ENCODE measurements around the gene IRGC.
A peak's percentile ranks its signal among the peaks of the same experiment; 100 is the strongest.

IRGC gene

DNA sequence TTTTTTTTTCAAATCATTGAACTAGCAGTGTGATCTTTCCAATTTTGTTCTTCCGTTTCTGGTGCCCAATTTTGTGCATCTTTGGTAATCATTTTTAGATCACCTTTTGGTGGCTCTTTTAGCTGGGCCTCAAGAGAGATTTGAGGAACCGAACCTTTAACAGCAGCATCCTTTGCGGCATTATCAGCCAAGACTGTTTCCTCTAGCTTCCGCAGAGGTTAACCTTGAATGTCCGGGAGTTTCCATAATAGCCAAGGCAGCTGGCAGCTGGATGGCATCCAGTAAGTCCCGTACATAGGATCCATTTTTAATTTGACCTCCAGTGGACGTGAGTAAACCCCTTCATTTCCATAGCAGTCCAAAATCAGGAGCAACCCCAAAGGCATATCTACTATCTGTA is 9.6 kb downstream of the IRGC start:
- DNase-seq: no peak

- DNase-seq: no peak
These were observed 11.1 kb downstream of the IRGC start for GRCh38 chr19:43726736-43727592.

GRCh38 chr19:43727593-43727853 is 11.6 kb downstream of the IRGC start:
- no peak for DNase-seq

- no peak for DNase-seq
These were observed 14.0 kb downstream of the IRGC start for GRCh38 chr19:43729919-43730318.

DNA sequence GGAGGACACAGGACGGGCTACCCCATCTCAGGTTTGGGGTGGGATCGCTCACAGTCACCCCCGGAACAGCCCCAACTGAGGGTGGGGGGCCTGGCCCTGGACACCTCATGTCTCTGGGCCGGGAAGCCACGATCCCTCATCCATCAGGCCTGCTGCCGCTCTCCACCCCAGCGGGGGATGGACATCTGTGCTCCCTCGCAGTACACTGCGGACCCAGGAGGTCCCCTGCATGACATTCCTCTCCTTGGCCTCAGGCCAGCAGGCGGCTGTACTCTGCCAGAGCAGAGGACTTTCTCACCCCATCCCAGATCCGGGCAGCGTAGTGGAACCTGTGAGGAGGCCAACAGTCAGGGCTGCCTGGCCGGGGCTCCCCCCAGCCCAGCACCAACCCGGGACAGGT is 15.5 kb downstream of the IRGC start:
- DNase-seq: no peak

GRCh38 chr19:43731846-43732245 is 16.0 kb downstream of the IRGC start:
- no peak for DNase-seq

GRCh38 chr19:43735013-43735412 is 19.1 kb downstream of the IRGC start:
- no peak for DNase-seq

- DNase-seq: no peak
These were observed 20.1 kb downstream of the IRGC start for GRCh38 chr19:43735957-43736356.

- no peak for DNase-seq
These were observed 22.9 kb downstream of the IRGC start for GRCh38 chr19:43738780-43739211.

DNA sequence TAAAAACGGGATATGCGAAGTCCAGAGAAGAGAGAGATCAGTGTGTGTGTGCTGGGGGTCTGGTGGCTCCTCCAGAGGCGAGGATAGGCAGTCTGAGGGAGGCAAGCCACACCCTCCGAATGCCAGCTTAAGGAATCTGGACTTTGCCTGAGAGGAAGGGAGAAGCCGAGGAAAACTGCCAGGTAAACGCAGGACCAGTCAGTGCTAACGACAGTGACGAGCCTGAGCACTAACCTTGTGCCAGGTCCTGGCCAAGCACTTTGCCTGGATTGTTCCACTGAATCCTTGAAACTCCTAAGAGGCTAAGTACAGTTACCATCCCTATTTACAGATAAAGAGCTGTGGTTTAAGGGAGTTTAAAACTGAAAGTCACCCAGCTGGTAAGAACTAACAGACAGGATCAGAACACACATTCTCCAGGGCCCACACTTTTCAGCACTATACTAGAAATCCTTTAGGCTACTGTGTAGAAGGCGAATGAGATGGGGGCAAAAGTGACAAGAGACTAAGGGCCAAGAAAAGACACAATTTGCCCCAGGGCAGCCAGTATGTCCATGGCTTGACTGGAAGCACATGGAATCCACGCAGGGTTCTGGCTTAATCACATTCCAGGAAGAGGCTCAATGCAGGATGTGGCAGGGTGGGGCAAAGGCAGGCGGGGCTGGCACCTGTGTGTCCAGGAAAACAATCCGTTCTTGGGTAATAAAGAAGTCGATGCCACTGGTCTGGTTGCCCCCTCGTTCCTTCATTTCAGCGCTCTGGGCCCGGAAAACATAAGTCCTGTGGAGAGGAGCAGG is 23.8 kb downstream of the IRGC start:
- DNase-seq: no peak

DNA sequence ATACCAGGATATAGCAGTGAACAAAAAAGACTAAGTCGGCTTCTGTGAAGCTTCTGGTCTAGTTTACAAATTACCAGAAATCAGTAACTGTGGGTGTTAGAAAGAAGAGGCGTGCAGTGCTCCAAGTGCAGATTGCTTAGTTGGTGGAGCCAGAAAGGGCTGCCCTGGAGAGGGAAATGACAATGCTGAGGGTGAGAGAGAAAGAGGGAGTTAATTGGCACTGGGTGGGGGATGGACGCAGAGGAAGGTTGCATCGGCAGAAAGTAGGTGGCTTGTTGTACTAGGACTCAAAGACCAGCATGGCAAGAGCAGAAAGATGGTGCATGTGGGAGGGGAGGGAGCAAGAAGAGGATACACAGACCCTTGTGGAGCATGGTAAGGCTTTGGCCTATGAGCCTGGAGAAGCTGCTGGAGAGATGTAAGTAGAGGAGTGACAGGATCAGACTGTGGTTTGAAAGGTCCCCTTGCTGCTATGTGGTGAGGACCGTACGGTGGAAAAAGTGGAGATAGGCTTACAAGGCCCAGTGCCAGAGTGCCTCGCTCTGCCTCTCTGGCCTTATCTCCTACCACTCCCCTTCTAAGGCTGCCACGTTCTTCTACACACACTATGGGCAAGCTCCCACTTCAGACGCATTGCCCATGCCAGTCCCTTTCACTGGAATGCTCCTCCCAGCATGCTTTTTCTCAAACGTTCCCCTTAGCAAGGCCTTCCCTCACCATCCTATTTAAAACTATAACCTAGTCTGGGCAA is 25.4 kb downstream of the IRGC start:
- no peak for DNase-seq

DNA sequence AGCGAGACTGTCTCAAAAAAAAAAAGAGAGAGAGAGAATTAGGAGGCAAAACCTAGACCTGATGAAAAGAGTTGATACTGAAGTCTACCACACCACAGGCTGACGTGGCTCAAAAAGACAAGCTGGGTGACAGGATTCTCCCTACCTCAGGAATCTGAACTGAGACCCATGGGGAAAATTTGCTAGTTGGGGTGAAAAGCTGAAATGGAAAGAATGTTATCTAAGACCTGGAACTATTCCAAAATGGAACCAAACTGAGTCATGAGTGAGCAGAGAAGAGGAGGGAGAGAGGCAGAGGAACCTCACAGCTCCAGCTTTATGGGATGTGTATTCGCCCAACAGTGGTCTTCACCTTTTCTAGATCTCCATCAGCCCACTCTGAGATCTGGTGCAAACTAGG is 27.2 kb downstream of the IRGC start:
- DNase-seq: no peak

DNA sequence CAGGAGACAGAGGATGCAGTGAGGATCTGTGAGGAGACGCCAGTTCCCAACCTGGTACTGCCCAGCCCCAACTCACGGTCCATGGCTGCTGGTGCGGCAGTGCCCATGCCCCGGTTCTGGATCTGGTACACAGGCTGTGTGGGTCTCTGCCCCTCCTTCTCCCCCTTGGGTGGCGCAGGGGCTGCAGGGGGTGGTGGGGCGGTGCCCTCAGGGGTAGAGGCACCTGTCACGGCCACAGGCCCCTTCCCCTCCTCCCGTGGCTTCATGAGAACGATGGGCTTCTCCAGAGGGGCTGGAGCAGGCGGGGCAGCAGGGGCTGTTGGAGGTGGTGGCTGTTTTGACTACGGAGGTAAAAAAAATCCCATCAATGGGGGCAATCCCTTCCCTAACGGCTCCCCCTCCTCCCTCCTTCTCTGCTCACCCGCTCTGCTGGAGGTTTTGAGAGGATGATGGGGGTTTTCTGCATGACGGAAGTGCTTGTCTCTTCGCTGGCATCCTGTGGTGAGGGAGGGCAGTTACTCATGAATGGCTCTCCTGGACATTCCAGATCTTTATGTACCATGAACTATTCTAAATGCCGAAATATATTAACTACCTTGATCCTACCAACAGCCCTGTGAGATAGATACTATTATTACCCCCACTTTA is 31.8 kb downstream of the IRGC start:
- no peak for DNase-seq

DNA sequence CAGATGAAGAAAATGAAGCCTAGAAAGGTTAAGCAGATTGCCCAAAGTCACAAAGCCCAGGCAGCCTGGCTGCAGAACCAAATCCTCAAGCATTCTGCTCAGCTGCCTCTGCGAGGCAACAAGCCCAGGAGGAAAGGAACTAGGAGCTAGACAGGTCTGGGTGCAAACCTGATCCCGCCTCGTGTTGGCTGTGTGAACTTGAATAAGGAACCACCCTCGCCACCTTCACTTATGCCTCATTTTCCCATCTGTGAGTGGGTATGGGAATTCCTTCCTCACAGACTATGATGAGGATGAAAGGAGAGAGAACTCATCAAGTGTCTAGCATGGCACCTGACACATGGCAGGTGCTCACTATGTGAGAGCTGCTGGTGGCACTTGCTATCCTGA is 32.3 kb downstream of the IRGC start:
- DNase-seq: no peak

GRCh38 chr19:43748685-43749084 is 32.8 kb downstream of the IRGC start:
- no peak for DNase-seq

- no peak for DNase-seq
These were observed 33.3 kb downstream of the IRGC start for GRCh38 chr19:43749152-43749551.

DNA sequence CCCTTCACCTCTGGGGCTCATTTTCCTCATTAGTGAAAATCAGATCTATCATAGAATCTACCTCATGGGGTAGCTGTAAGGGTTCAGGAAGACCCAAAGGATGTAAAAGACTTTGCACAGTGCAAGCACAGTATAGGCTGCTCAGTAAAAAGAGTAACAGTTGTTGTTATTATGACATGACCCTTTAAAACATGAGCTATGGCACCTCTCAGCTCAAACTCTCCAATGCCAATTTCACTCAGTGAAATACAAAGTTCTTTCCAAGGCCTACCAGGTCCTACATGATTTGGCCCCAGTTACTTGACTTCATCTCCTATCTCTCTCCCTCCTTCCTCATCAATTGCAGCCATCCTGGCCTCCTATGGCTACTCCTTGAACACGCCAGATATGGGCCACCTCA is 34.0 kb downstream of the IRGC start:
- no peak for DNase-seq

GRCh38 chr19:43751466-43752220 is 35.8 kb downstream of the IRGC start:
- no peak for DNase-seq

DNA sequence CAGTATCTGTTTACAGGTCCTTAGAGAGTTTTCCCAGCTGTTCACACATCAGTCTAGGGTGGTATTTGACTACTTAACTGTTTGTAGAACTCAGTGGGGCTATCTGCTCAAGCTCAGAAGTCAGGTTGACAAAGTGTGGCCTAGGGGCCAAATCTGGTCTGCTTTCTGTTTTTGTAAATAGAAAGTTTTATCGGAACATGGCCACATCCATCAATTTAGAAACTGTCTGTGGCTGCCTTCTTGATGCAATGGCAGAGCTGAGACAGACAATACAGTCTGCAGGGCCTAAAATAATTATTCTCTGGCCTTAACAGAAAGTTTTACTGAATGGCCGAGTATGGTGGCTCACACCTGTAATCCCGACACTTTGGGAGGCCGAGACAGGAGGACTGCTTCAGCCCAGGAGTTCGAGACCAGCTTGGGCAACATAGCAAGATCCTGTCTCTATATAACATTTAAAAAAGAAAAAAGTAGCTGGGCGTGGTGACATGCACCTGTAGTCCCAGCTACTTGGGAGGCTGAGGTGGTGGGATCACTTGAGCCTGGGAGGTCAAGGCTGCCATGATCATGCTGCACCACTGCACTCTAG is 36.5 kb downstream of the IRGC start:
- no peak for DNase-seq

DNA sequence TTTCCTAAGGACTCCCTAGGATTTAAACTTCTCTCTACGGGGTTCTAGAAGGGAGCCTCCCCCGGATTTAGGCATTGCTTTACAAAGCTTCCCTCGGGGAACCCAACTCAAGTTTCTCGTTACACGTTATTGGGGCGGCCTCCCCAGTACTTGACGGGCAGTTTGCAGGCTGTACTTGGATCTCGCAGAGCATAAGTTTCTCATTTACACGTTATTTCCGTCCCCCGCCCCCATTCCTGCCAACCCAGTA is 38.3 kb downstream of the IRGC start:
- no peak for DNase-seq

DNA sequence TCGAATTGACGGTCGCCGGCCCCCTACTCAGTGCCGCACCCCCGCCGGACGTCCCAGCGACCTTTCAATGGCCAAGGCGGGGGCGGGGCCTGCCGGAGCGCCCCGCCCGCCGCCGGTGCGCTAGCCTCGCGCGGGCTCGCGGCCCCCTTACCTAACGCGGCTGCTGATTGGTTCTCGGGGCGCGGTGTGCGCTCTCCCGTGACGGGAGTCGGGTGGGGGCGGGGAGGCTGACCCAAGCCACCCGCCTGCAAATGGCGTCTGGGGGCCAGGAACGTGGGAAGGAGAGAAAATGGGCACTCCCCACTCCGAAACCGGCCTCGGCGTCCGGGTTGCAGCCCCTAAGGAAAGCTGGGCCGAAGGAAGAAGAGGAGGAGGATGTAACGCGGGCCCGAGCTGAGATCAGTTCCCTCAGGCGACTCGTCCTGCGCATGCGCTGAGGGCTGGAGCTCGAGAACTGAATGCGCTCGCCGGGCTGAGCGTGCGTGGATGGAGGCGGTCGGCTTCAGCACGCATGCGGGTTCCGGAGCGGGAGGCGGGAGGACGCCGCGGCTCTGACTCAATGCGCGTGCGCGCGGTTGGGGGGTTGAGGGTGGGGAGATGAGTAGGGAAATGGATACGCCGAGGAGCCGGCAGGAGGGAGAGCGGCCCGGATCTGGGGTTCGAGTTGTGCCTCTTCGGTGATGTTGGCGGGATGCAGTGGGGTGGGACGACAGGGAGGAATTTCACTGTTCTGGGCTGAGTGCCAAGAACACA is 38.8 kb downstream of the IRGC start, which contains the start of gene SMG9:
SMG9 (minus strand) TSS at position 460 of the 753 bp plus-strand sequence. CDS start 4,221 bp downstream, outside the sequence.
- DNase-seq: peak; percentile 98
